Thyroid gland (tissue), 4 donors: ENCODE measurements around the gene PACS2. TPM values are rescaled to one million over a fixed set of nuclear protein-coding genes. Genes with fewer than 3 reads are reported as not detected.
"Not testable (repeated sequence)": the region's sequence is repeated elsewhere in the genome, so short reads cannot be mapped to it uniquely, and the experiment has no call there.

Experiments used
- DNase-seq, 2 donors: peaks; one replicate each; pipeline ENCODE4 v3.0.0-alpha.2; 2019
- H3K27ac ChIP-seq, 3 donors: fragments of 200-600 bp; sonication (generic); 1 replicate in 2 of 3; 2 replicates in 1 of 3; pipeline ENCODE4 v1.5.1; 2016 to 2019; ENCODE audit warnings: mild to moderate bottlenecking in 1 of 3, moderate library complexity in 1 of 3
- H3K27me3 ChIP-seq: fragments of 200-600 bp; sonication (generic); one replicate; pipeline ENCODE4 v1.5.1; 2019
- H3K36me3 ChIP-seq, 2 donors: fragments of 200-600 bp; sonication (generic); one replicate each; pipeline ENCODE4 v1.5.1; 2016 to 2019
- H3K4me1 ChIP-seq, 2 donors: fragments of 200-600 bp; sonication (generic); one replicate each; pipeline ENCODE4 v1.5.1; 2017 to 2019
- H3K4me3 ChIP-seq, 3 donors: fragments of 200-600 bp; sonication (generic); replicated peaks in 1 of 3; 1 replicate in 2 of 3; 2 replicates in 1 of 3; pipeline ENCODE4 v1.5.1; 2016; ENCODE audit warnings: mild to moderate bottlenecking in 1 of 3
- H3K9me3 ChIP-seq: fragments of 200-600 bp; sonication (generic); one replicate; pipeline ENCODE4 v1.5.1; 2017
- CTCF ChIP-seq, 6 experiments: fragments of 200-600 bp in 3 of 6; fragments of 450-650 bp in 3 of 6; sonication (generic) in 3 of 6; IDR thresholded peaks; one replicate each; pipeline ENCODE4 v1.5.1; 2016 to 2019; ENCODE audit warnings: antibody characterized with exemption in 6 of 6, mild to moderate bottlenecking in 2 of 6, inconsistent platforms in 1 of 6, moderate library complexity in 1 of 6
- POLR2A ChIP-seq, 2 donors: fragments of 450-650 bp; IDR thresholded peaks; one replicate each; pipeline ENCODE4 v1.6.1; 2017; ENCODE audit warnings: antibody characterized with exemption in 2 of 2, mild to moderate bottlenecking in 2 of 2, moderate library complexity in 1 of 2
- WGBS, 2 donors: methylation state at CpG; one replicate each; pipeline ENCODE4 v1.1.5; 2017; 5-methylcytosine and 5-hydroxymethylcytosine counted together
- intact Hi-C: fragments of 100-400 bp; cut with DNase I; formaldehyde crosslinking; loops from one replicate; pipeline ENCODE4 v1.15.1; 2023
- total RNA-seq, 4 donors: library from RNA; depleted of rRNA; stranded (reverse); fragments of >200 nt; gene quantifications; one replicate each; pipeline ENCODE4 v1.2.3, GENCODE V29; 2016

PACS2 gene
- total RNA-seq, 4 donors from 2014 or later, result 54.6 to 85.2 (median 72.1) TPM

DNA sequence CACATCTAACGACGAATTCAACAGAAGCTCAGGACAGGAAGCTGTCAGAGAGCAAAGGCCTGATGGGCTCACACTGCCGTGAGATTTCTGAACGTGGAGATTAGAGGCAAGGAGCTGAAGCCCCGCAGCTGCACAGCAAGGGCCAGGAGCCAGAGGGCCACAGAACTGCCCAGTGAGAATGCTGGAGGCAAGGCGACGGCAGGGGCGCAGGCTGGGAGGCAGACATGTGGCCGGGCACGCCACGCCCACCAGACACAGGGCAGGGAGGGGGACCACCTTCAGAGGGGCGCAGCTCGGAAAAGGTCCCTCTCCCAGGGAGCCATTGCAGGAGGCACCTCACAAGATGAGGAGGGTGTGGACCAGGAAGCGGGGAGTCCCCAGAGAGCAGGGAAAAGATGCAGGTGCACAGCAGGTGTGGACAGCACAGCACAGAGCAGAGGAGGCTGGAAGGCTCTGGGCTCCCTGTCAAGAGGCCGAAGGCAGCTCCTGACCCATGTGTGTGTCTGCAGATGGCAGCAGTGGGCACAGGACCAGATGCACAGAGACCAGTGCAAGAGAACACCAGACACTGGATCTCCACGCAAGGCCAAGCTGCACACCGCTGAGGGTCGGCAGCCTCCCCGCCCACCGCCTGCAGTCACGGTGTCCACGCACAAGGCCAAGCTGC lies 43.2 kb upstream of the PACS2 start:
- DNase-seq, result no peak
- Histone ChIP-seq H3K27ac (no peak overlapping the region), H3K9me3 (no peaks in the 10 kb centered on the region), H3K36me3 (no peaks in the 10 kb centered on the region), H3K27me3 (no peaks in the 10 kb centered on the region), H3K4me3 (no peak overlapping the region), H3K4me1 (peaks cover 9 to 10% of the 10 kb centered on the region in 2 donors)
- WGBS, 2 donors, result 86 to 91% methylated on average over 5 to 15 of the region's 22 CpGs
- intact Hi-C loops, result no loop called here
- TF ChIP-seq CTCF (IDR thresholded peaks at IDR 0.05) (no peak), POLR2A (IDR thresholded peaks at IDR 0.05) (no peak)

GRCh38 chr14:105272623-105273022 lies 41.9 kb upstream of the PACS2 start:
- intact Hi-C loops, result no loop called here
- WGBS, 2 donors, result 66 to 79% methylated on average over 15 of the region's 15 CpGs
- TF ChIP-seq CTCF (IDR thresholded peaks at IDR 0.05) (no peak), POLR2A (IDR thresholded peaks at IDR 0.05) (no peak)
- Histone ChIP-seq H3K9me3 (no peaks in the 10 kb centered on the region), H3K4me1 (peaks cover 9 to 11% of the 10 kb centered on the region in 2 donors), H3K4me3 (no peak overlapping the region), H3K27me3 (no peaks in the 10 kb centered on the region), H3K27ac (no peak overlapping the region), H3K36me3 (no peaks in the 10 kb centered on the region)
- DNase-seq, result peak; percentile 32 to 53

GRCh38 chr14:105273062-105273461 lies 41.5 kb upstream of the PACS2 start:
- no peak overlapping the region for H3K27ac ChIP-seq
- DNase-seq, result peak; percentile 71 to 78

GRCh38 chr14:105274637-105275036 lies 39.9 kb upstream of the PACS2 start:
- no peaks in the 10 kb centered on the region for H3K36me3 ChIP-seq
- peaks cover 9 to 14% of the 10 kb centered on the region in 2 donors for H3K4me1 ChIP-seq
- DNase-seq, result no peak
- no peak overlapping the region for H3K27ac ChIP-seq
- H3K27me3 ChIP-seq, result no peaks in the 10 kb centered on the region
- WGBS, 2 donors, result 92 to 94% methylated on average over 6 of the region's 6 CpGs
- intact Hi-C loops, result no loop called here
- TF ChIP-seq POLR2A (IDR thresholded peaks at IDR 0.05) (no peak), CTCF (IDR thresholded peaks at IDR 0.05) (no peak)
- H3K4me3 ChIP-seq, result no peak overlapping the region
- no peaks in the 10 kb centered on the region for H3K9me3 ChIP-seq

More at GRCh38 chr14:105273062-105273461, 41.5 kb upstream of the PACS2 start:
- Histone ChIP-seq H3K4me3 (no peak overlapping the region), H3K9me3 (no peaks in the 10 kb centered on the region), H3K36me3 (no peaks in the 10 kb centered on the region), H3K4me1 (peaks cover 9 to 14% of the 10 kb centered on the region in 2 donors), H3K27me3 (no peaks in the 10 kb centered on the region)
- TF ChIP-seq CTCF (IDR thresholded peaks at IDR 0.05) (no peak), POLR2A (IDR thresholded peaks at IDR 0.05) (no peak)
- intact Hi-C loops, result no loop called here
- WGBS, 2 donors, result 62 to 71% methylated on average over 8 to 12 of the region's 12 CpGs

DNA sequence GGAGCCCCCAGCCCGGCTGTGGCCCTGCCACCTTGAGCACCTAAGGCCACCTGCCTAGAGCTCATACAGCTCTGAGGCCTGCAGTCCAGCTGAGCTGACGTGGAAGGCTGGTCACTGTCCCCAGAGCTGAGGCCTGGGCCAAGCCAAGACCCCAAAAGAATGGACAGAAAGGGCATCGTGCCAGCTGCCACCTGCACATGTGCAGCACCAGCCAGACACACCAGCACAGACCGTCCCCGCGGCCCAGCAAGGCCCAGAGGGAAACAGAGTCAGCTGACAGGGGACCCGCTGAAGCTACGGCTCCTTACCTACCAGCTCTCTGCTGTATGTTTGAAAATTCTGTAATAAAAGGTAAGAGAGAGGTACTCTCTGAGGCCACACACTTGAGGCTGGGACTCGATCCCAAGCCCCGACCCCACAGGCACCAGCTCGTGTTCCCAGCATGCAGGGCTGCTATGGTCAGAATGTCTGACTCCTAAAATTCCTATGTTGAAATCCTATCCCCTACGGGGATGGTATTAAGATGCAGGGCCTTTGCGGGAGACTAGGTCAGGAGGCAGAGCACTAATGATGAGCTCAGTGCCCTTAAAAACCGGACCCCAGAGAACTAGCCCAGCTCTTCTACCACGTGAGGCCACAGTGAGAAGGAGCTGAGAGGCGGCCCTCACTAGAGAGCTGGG lies 39.1 kb upstream of the PACS2 start:
- intact Hi-C loops, result no loop called here
- H3K4me1 ChIP-seq, result peaks cover 9 to 14% of the 10 kb centered on the region in 2 donors

DNA sequence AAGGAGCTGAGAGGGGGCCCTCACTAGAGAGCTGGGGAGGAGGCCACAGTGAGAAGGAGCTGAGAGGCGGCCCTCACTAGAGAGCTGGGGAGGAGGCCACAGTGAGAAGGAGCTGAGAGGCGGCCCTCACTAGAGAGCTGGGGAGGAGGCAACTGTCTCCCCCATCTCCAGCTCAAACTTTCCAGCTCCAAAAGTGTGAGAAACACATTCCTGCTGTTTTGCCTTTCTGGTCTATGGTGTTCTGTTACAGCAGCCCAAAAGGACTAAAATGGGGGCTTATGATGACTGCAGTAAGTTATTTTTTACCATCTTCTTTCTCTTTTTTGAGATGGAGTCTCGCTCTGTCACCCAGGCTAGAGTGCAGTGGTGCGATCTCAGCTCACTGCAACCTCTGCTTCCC lies 37.1 kb upstream of the PACS2 start:
- intact Hi-C loops, DNase-seq, H3K4me3 ChIP-seq, H3K36me3 ChIP-seq, H3K27me3 ChIP-seq, H3K27ac ChIP-seq, H3K9me3 ChIP-seq: not testable (repeated sequence)
- H3K4me1 ChIP-seq, result peaks cover 12 to 13% of the 10 kb centered on the region in 2 donors
- 76 to 80% methylated on average over 2 of the region's 4 CpGs for WGBS, 2 donors

More for the DNA sequence above, 39.1 kb upstream of the PACS2 start:
- DNase-seq, result no peak
- TF ChIP-seq CTCF (IDR thresholded peaks at IDR 0.05) (no peak), POLR2A (IDR thresholded peaks at IDR 0.05) (no peak)
- WGBS, 2 donors, result 71 to 79% methylated on average over 8 to 9 of the region's 16 CpGs
- Histone ChIP-seq H3K4me3 (no peak overlapping the region), H3K27me3 (no peaks in the 10 kb centered on the region), H3K9me3 (no peaks in the 10 kb centered on the region), H3K27ac (no peak overlapping the region), H3K36me3 (no peaks in the 10 kb centered on the region)
